Neural cell (in vitro differentiated cells): ENCODE results near the gene ZNF516. TPM values are rescaled to one million over a fixed set of nuclear protein-coding genes. Genes with fewer than 3 reads are reported as not detected.

Experiments
- H2AFZ ChIP-seq: fragments of 200-600, 300-800 bp; sonication (generic), shearing (Covaris generic); 2 replicates; pipeline ENCODE4 v1.6.0; 2014; ENCODE audit warnings: low read depth, mild to moderate bottlenecking, antibody characterized with exemption, low read length, moderate library complexity
- H3F3A ChIP-seq: fragments of 200-600 bp; shearing (Covaris generic); 2 replicates; pipeline ENCODE4 v1.6.1; 2016; ENCODE audit warnings: mild to moderate bottlenecking, moderate library complexity, mixed read lengths, antibody characterized with exemption, low read length; ENCODE audit not compliant: insufficient read depth, poor library complexity, severe bottlenecking
- H3K27ac ChIP-seq: fragments of 200-600, 300-800 bp; sonication (generic), shearing (Covaris generic); 2 replicates; pipeline ENCODE4 v1.5.1; 2014; ENCODE audit warnings: mild to moderate bottlenecking, low read length, moderate library complexity
- H3K27me3 ChIP-seq: fragments of 300-800, 200-600 bp; sonication (generic), shearing (Covaris generic); 2 replicates; pipeline ENCODE4 v1.6.0; 2014; ENCODE audit warnings: mild to moderate bottlenecking, low read depth, low read length, moderate library complexity; ENCODE audit not compliant: insufficient read depth
- H3K36me3 ChIP-seq: fragments of 300-800, 200-600 bp; sonication (generic), shearing (Covaris generic); 2 replicates; pipeline ENCODE4 v1.5.1; 2014; ENCODE audit warnings: mild to moderate bottlenecking, antibody characterized with exemption, low read length, moderate library complexity; ENCODE audit not compliant: insufficient read depth
- H3K4me2 ChIP-seq: fragments of 300-800, 200-600 bp; sonication (generic), shearing (Covaris generic); 2 replicates; pipeline ENCODE4 v1.6.0; 2014; ENCODE audit warnings: mild to moderate bottlenecking, low read length
- H3K4me3 ChIP-seq: fragments of 300-800, 200-600 bp; sonication (generic), shearing (Covaris generic); 2 replicates; pipeline ENCODE4 v1.5.1; 2014; ENCODE audit warnings: mild to moderate bottlenecking, low read length, moderate library complexity
- H3K79me2 ChIP-seq: fragments of 200-600 bp; shearing (Covaris generic); replicated peaks from 2 replicates; pipeline ENCODE4 v1.6.0; 2014; ENCODE audit warnings: mild to moderate bottlenecking, low read length, moderate library complexity; ENCODE audit not compliant: insufficient read depth
- H3K9ac ChIP-seq: fragments of 300-800, 200-600 bp; sonication (generic), shearing (Covaris generic); 2 replicates; pipeline ENCODE4 v1.6.1; 2016; ENCODE audit warnings: mild to moderate bottlenecking, low read length, mixed read lengths
- H3K9me2 ChIP-seq: fragments of 200-600 bp; shearing (Covaris generic); 2 replicates; pipeline ENCODE4 v1.6.1; 2016; ENCODE audit warnings: mild to moderate bottlenecking, low read length, mixed read lengths; ENCODE audit not compliant: insufficient read depth
- H3K9me3 ChIP-seq: fragments of 200-600, 300-800 bp; sonication (generic), shearing (Covaris generic); 2 replicates; pipeline ENCODE4 v1.6.1; 2016; ENCODE audit warnings: mild to moderate bottlenecking, mixed run types, low read length, moderate library complexity, mixed read lengths
- H4K20me1 ChIP-seq: fragments of 200-600 bp; shearing (Covaris generic); 2 replicates; pipeline ENCODE4 v1.6.1; 2016; ENCODE audit warnings: mild to moderate bottlenecking, mixed run types; ENCODE audit not compliant: insufficient read depth
- EP300 ChIP-seq: fragments of 450-650 bp; conservative IDR thresholded peaks from 2 replicates; pipeline ENCODE4 v1.6.1; 2014; ENCODE audit warnings: antibody characterized with exemption, mild to moderate bottlenecking, moderate library complexity; ENCODE audit not compliant: poor library complexity, severe bottlenecking
- EZH2 ChIP-seq: fragments of 200-600, 300-800 bp; shearing (Covaris generic), sonication (generic); IDR thresholded peaks from 2 replicates; pipeline ENCODE4 v1.6.1; 2014; ENCODE audit warnings: antibody characterized with exemption, low read length, borderline replicate concordance, mild to moderate bottlenecking; ENCODE audit not compliant: insufficient read depth, poor library complexity, severe bottlenecking
- MXI1 ChIP-seq: fragments of 450-650 bp; conservative IDR thresholded peaks from 2 replicates; pipeline ENCODE4 v1.6.1; 2014; ENCODE audit warnings: antibody characterized with exemption, mild to moderate bottlenecking; ENCODE audit not compliant: poor library complexity, severe bottlenecking
- POLR2AphosphoS5 ChIP-seq: IDR thresholded peaks from 2 replicates; pipeline ENCODE4 v1.6.1; 2012
- RAD21 ChIP-seq: fragments of 450-650 bp; conservative IDR thresholded peaks from 2 replicates; pipeline ENCODE4 v1.6.1; 2014; ENCODE audit warnings: antibody characterized with exemption, mild to moderate bottlenecking, moderate library complexity
- SMC3 ChIP-seq: fragments of 450-650 bp; conservative IDR thresholded peaks from 2 replicates; pipeline ENCODE4 v1.6.1; 2014; ENCODE audit warnings: antibody characterized with exemption, mild to moderate bottlenecking, moderate library complexity; ENCODE audit not compliant: poor library complexity
- TAF1 ChIP-seq: IDR thresholded peaks from 2 replicates; pipeline ENCODE4 v1.6.1; 2012; ENCODE audit warnings: low read depth
- polyA plus RNA-seq: library from polyadenylated mRNA; depleted of rRNA; stranded (reverse); fragments of >200 nt; gene quantifications from 2 replicates; pipeline ENCODE4 v1.2.3, GENCODE V29; 2014
- TF ChIP-seq, protein P1 (sequence below): IDR thresholded peaks from 2 replicates; pipeline ENCODE4 v1.6.1; 2012; ENCODE audit warnings: borderline replicate concordance
- TF ChIP-seq, protein P2 (sequence below): fragments of 450-650 bp; IDR thresholded peaks from 2 replicates; pipeline ENCODE4 v1.5.1; 2014; ENCODE audit warnings: antibody characterized with exemption, mild to moderate bottlenecking, moderate library complexity; ENCODE audit not compliant: poor library complexity, severe bottlenecking

The ZNF516 gene
- polyA plus RNA-seq, 1 donor from 2014 or later, result 11.5 TPM

DNA sequence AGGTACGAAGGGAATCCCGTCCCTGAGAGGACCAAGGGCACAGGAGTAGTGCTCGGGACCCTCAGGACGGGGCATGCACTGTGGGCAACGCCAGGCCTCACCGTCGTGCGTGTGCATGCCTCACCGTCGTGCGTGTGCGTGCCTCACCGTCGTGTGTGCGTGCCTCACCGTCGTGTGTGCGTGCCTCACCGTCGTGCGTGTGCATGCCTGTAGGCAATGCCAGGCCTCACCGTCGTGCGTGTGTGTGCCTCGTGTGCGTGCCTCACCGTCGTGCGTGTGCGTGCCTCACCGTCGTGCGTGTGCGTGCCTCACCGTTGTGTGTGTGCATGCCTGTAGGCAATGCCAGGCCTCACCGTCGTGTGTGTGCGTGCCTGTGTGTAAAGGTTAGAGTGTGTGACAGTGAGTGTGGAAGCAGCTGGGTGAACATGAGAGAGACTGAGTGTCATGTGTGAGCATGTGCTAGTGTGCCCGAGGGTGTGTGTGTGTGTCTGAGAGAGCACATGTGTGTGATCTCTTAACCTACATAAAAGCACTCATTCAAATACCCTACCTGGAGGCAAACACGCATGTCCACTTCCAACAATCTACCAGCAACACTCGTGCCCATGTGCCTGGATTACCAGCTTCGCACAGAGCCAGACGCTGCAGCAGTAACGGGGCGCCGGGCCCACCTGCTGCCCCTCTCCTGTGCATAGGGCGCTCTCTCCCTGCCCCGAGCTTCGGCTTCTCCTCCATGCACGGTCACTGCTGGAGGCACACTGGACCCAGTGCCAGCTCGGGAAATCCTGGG, 36.3 kb downstream of the ZNF516 start:
- H3K9me3 ChIP-seq, result no peaks in the 10 kb centered on the region
- H3K9ac ChIP-seq, result no peak overlapping the region
- no peak overlapping the region for H2AFZ ChIP-seq
- H3K9me2 ChIP-seq, result no peaks in the 10 kb centered on the region
- H3K36me3 ChIP-seq, result no peaks in the 10 kb centered on the region
- TF ChIP-seq POLR2AphosphoS5, result no peak
- TF ChIP-seq TAF1, result no peak
- no peak for TF ChIP-seq EZH2
- TF ChIP-seq MXI1, result no peak
- TF ChIP-seq, protein P1, sequence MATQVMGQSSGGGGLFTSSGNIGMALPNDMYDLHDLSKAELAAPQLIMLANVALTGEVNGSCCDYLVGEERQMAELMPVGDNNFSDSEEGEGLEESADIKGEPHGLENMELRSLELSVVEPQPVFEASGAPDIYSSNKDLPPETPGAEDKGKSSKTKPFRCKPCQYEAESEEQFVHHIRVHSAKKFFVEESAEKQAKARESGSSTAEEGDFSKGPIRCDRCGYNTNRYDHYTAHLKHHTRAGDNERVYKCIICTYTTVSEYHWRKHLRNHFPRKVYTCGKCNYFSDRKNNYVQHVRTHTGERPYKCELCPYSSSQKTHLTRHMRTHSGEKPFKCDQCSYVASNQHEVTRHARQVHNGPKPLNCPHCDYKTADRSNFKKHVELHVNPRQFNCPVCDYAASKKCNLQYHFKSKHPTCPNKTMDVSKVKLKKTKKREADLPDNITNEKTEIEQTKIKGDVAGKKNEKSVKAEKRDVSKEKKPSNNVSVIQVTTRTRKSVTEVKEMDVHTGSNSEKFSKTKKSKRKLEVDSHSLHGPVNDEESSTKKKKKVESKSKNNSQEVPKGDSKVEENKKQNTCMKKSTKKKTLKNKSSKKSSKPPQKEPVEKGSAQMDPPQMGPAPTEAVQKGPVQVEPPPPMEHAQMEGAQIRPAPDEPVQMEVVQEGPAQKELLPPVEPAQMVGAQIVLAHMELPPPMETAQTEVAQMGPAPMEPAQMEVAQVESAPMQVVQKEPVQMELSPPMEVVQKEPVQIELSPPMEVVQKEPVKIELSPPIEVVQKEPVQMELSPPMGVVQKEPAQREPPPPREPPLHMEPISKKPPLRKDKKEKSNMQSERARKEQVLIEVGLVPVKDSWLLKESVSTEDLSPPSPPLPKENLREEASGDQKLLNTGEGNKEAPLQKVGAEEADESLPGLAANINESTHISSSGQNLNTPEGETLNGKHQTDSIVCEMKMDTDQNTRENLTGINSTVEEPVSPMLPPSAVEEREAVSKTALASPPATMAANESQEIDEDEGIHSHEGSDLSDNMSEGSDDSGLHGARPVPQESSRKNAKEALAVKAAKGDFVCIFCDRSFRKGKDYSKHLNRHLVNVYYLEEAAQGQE, result no peak
- TF ChIP-seq SMC3, result no peak
- no peak for TF ChIP-seq EP300
- TF ChIP-seq, protein P2, sequence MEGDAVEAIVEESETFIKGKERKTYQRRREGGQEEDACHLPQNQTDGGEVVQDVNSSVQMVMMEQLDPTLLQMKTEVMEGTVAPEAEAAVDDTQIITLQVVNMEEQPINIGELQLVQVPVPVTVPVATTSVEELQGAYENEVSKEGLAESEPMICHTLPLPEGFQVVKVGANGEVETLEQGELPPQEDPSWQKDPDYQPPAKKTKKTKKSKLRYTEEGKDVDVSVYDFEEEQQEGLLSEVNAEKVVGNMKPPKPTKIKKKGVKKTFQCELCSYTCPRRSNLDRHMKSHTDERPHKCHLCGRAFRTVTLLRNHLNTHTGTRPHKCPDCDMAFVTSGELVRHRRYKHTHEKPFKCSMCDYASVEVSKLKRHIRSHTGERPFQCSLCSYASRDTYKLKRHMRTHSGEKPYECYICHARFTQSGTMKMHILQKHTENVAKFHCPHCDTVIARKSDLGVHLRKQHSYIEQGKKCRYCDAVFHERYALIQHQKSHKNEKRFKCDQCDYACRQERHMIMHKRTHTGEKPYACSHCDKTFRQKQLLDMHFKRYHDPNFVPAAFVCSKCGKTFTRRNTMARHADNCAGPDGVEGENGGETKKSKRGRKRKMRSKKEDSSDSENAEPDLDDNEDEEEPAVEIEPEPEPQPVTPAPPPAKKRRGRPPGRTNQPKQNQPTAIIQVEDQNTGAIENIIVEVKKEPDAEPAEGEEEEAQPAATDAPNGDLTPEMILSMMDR, result no peak
- TF ChIP-seq RAD21, result no peak
- no peak overlapping the region for H3K4me2 ChIP-seq
- H3K79me2 ChIP-seq, result peaks cover 78% of the 10 kb centered on the region
- no peak overlapping the region for H3K27ac ChIP-seq
- no peak overlapping the region for H3K4me3 ChIP-seq
- H3F3A ChIP-seq, result peaks cover 5% of the 10 kb centered on the region
- no peaks in the 10 kb centered on the region for H4K20me1 ChIP-seq
- no peaks in the 10 kb centered on the region for H3K27me3 ChIP-seq

DNA sequence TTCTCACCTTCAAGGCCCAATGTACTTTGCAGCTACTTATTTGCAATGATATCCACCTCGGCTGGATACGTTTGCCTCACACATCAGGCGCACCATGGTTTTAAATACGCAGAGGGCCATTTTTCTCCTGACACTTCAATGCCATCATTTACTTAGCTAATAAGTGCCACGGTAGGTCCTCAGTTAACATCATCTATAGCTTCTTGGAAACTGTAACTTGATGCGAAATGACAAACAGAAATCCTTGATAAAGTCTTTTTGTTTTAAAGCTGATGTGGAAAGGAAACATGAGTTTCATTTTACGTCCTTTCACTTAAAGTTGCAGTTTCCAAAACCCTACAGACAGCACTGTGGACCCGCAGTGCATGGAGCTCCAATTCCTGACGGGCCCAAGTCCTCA, 37.1 kb downstream of the ZNF516 start:
- Histone ChIP-seq H4K20me1 (no peaks in the 10 kb centered on the region), H3K4me2 (no peak overlapping the region)

More for the DNA sequence above, 37.1 kb downstream of the ZNF516 start:
- H3K9me3 ChIP-seq, result no peaks in the 10 kb centered on the region
- no peak overlapping the region for H2AFZ ChIP-seq
- H3K4me3 ChIP-seq, result no peak overlapping the region
- H3K79me2 ChIP-seq, result peaks cover 85% of the 10 kb centered on the region
- no peak overlapping the region for H3K9ac ChIP-seq
- H3K27me3 ChIP-seq, result no peaks in the 10 kb centered on the region
- H3K36me3 ChIP-seq, result no peaks in the 10 kb centered on the region
- peaks cover 5% of the 10 kb centered on the region for H3F3A ChIP-seq
- TF ChIP-seq EZH2 (no peak), MXI1 (no peak), RAD21 (no peak)
- TF ChIP-seq, protein P1, result no peak
- TF ChIP-seq, protein P2, result no peak
- H3K9me2 ChIP-seq, result no peaks in the 10 kb centered on the region
- H3K27ac ChIP-seq, result no peak overlapping the region
